ENCODE results near the gene KCNIP1.

The KCNIP1 gene

DNA sequence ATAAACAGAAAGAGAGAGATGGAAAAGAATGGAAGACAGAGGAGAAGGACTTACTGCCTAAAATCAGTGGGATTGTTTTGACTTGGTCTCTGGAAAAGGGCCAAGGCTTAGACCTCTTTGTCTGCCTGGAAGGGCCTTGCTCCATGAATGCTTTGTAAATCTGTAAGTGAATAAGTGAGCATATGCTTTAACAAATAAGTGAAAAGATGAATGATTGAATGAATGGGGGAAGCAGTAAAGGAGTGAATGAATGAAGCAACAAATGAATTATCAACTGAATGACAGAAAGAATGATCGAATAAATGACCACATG lies 5.5 kb downstream of the KCNIP1 start:
- DNase-seq, result no peak

- no peak for DNase-seq
Observed at GRCh38 chr5:170510126-170510525, 6.3 kb downstream of the KCNIP1 start.

GRCh38 chr5:170510559-170510958 lies 6.7 kb downstream of the KCNIP1 start:
- no peak for DNase-seq

DNA sequence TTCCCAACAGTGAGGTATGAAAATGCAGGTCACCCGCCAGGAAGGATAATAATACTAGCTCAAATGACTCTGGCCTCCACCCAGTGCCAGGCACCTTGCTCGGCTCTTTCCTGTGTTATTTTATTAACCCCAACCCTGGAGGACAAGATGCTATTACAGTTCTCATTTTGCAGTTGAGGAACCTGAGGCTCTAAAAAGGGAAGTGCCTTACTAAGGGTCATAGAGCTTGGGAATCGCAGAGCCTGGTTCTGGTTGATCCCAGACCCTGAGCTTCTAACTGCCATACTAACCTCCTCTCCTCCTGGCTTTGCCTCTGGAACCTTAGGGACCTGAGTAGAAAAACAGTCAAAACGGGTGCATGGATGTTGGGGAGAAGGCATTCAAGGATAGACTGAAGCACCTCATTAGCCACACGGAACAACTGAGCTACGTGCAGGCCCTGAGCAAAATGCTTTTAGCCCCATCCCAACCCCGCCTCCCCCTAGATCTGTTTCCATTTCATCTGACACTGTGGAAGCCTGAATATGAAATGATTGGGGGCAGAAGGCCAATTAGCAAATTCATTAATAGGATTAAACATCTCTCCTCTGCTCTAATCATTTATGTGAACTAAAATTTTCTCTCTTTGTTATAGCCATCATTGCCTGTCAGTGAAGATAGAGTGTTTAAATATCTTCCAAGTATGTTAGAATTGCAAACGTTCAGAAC lies 7.9 kb downstream of the KCNIP1 start:
- DNase-seq, result no peak

GRCh38 chr5:170513856-170514525 lies 10.2 kb downstream of the KCNIP1 start:
- DNase-seq, result no peak

- no peak for DNase-seq
Observed at GRCh38 chr5:170517411-170517810, 13.6 kb downstream of the KCNIP1 start.

DNA sequence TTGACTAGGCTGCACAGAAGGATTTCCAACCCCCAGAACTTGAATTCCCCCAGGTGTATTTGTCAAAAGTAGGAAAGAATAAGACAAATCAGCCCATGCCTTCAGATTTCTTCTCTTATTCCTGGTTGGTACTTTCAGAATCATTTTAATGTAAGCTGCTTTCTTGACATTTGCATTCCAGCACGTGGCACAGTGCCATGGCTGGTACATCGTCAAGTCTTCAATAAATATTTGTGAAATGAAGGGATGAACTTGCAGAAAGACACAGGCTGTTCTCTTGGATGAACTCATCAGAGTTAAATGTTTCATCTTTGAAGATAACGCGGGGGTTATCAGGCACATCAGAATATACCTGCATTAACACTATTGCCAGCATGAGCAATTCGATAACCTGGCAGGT lies 14.5 kb downstream of the KCNIP1 start:
- no peak for DNase-seq

GRCh38 chr5:170519549-170519948 lies 15.7 kb downstream of the KCNIP1 start:
- no peak for DNase-seq

DNA sequence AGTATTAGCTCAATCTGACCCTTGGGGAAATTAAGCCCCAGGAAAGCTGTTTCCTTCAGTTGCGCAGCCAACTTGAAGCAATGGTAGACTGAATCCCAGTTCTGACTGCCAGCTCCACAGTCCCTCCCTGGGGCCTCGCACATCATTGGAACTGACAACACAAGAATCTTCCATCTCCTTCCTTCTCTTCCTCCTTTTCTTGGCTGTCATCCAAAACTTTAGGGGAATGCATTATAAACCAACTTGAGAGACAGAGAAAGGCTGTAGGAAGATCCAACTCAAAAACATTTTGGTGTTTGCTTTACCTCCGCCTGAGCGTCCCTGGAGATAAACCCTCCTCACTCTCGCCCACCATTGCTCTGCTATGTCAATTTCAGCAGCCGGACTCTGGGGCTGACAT lies 16.6 kb downstream of the KCNIP1 start:
- no peak for DNase-seq

GRCh38 chr5:170522211-170523141 lies 18.7 kb downstream of the KCNIP1 start:
- no peak for DNase-seq

DNA sequence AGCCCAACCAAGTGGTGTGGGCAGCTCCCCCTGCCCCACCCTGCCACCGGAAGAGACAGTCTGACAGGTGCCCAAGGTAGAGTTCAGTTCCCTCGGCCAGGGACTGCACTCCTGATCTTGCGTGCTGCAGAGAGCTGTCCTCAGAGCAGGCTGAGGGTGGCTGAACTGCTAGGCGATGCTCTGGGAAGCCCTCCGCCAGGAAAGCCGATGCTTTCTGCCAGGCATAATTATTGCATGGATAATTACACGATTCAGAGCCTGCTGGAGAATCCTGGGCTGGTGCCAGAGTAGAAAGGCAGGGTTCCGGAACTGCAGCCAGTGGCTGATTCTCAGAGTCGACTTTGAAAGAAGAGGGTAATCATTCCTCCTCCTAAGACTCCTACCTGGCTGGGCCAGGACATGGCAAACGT lies 19.3 kb downstream of the KCNIP1 start:
- no peak for DNase-seq

GRCh38 chr5:170523830-170524229 lies 20.0 kb downstream of the KCNIP1 start:
- DNase-seq, result no peak

DNA sequence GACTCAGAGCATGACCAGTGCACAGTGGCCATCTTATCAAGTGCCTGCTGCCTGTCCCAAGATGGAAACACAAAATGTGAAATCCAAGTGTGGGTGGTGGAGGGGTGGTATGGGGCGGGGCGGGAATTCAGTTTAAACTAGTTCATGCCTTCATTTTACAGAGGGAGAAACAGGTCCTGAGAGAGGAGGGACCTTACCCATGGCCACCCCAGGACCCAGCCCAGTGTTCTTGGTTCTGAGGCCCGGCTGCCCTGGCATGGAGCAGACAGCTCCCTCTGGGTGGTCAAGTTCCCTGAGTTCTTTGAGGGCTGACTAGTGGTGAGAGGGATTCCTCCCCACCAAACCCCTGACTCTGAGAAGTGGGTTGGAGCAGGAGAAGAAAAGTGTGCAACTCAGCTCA lies 20.8 kb downstream of the KCNIP1 start:
- DNase-seq, result no peak

- no peak for DNase-seq
Observed at GRCh38 chr5:170525470-170526211, 21.8 kb downstream of the KCNIP1 start.

GRCh38 chr5:170527991-170528390 lies 24.2 kb downstream of the KCNIP1 start:
- no peak for DNase-seq

DNA sequence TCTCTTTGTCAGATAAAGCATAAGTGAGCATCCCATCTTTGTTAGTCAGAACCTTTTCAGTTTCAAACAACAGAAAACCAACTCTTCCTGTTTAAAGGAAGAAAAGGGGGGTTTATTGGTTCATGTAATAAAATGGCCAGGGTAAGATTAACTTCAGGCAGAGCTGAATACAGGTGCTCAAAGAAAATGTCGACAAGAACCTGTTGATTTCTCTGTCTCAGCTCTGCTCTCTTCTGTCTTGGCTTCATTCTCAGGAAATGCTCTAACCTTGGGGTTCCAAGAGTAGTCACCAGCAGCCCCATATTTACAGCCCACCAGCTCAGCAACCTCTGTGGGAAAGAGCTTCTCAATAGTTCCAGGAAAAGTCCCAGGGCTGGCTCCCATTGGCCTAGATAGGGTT lies 25.2 kb downstream of the KCNIP1 start:
- no peak for DNase-seq

GRCh38 chr5:170532935-170533334 lies 29.1 kb downstream of the KCNIP1 start:
- no peak for DNase-seq

DNA sequence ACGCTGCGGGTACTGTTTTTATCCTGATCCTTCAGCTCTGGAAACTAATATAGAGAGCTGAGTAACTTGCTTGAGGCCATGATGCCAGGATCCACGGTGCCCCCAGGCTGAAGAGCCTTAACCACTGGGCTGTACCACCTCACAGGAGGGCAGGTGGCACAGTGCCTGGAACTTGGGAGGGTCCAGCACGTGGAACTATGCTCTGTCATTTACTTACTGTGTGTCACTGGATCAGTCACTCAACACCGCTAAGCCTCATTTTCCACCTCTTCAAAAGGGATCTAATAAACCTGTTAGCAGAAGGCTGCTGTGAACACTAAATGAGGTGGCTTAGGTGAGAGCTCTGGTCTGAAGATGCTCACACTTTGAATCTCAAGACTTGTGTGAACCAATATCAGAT lies 29.6 kb downstream of the KCNIP1 start:
- no peak for DNase-seq

GRCh38 chr5:170534177-170534576 lies 30.4 kb downstream of the KCNIP1 start:
- no peak for DNase-seq

- DNase-seq, result no peak
Observed at GRCh38 chr5:170534941-170535340, 31.1 kb downstream of the KCNIP1 start.

GRCh38 chr5:170536525-170536924 lies 32.7 kb downstream of the KCNIP1 start:
- DNase-seq, result no peak

DNA sequence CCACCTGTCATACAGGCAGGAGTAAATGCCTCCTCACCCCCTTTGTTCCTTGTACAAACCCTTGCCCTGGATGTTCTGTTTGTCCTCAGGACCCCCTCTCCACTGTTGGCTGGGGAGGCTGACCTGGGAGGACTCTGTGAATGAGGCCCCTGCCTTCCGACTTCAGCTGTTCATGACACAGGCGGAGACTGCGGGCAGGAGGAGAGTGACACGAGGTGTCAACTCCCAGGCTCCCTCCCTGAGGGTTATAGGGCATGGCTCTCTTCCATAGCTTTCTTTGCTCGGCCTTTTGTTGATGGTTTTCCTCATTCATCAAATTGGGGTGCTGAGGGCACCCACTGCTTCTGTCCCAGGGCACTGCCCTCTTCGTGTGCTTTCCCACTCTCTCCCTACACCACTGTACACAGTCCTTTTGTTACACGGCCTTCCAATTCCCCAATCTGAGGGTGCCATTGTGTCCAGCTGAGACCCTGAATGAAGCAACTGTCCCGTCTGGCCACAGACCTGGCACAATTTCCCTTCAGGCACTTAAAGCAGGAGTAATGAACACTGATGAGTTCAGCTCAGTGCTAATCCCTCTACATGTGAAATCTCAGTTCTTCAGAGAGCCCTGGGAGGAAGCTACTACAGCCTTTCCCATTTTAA lies 33.8 kb downstream of the KCNIP1 start:
- DNase-seq, result no peak

- DNase-seq, result no peak
Observed at GRCh38 chr5:170538096-170538465, 34.3 kb downstream of the KCNIP1 start.
